DMS53 (cell line): Measurements from ENCODE around the gene LHX4.
A peak's percentile ranks its signal among the peaks of the same experiment; 100 is the strongest.

ENCODE experiments used
- DNase-seq: peaks from one replicate; lab custom pipeline; 2025; lab: John Stamatoyannopoulos, UW

LHX4 gene

GRCh38 chr1:180257486-180257885 is 27.4 kb downstream of the LHX4 start:
- DNase-seq, result no peak

- no peak for DNase-seq
Measured at GRCh38 chr1:180258290-180258689, 28.2 kb downstream of the LHX4 start.

GRCh38 chr1:180258935-180259334 is 28.9 kb downstream of the LHX4 start:
- DNase-seq, result peak; percentile 26

- no peak for DNase-seq
Measured at GRCh38 chr1:180259431-180260338, 29.6 kb downstream of the LHX4 start.

- DNase-seq, result no peak
Measured at GRCh38 chr1:180260541-180260940, 30.5 kb downstream of the LHX4 start.

GRCh38 chr1:180261030-180261429 is 31.0 kb downstream of the LHX4 start:
- no peak for DNase-seq

GRCh38 chr1:180261524-180262155 is 31.6 kb downstream of the LHX4 start:
- no peak for DNase-seq

- DNase-seq, result no peak
Measured at GRCh38 chr1:180262628-180263488, 32.8 kb downstream of the LHX4 start.

GRCh38 chr1:180264595-180264994 is 34.5 kb downstream of the LHX4 start:
- no peak for DNase-seq

GRCh38 chr1:180265201-180265600 is 35.1 kb downstream of the LHX4 start:
- DNase-seq, result no peak

GRCh38 chr1:180265871-180266270 is 35.8 kb downstream of the LHX4 start:
- no peak for DNase-seq

GRCh38 chr1:180266275-180267210 is 36.5 kb downstream of the LHX4 start:
- no peak for DNase-seq

GRCh38 chr1:180267211-180267561 is 37.1 kb downstream of the LHX4 start:
- no peak for DNase-seq

GRCh38 chr1:180267761-180268555 is 37.9 kb downstream of the LHX4 start:
- DNase-seq, result no peak

GRCh38 chr1:180268556-180269075 is 38.6 kb downstream of the LHX4 start:
- DNase-seq, result no peak

- peak; percentile 67 for DNase-seq
Measured at GRCh38 chr1:180269645-180270529, 39.8 kb downstream of the LHX4 start.

- no peak for DNase-seq
Measured at GRCh38 chr1:180270530-180271271, 40.6 kb downstream of the LHX4 start.
